Measurements from ENCODE around the gene LBP. TPM values are rescaled to one million over a fixed set of nuclear protein-coding genes. Genes with fewer than 3 reads are reported as not detected.

LBP gene
- total and polyA plus RNA-seq, 2 donors (not counting 3 experiments of a cell fraction or from before 2014, with no cell fraction given) = 0.03 TPM; not detected in 1

GRCh38 chr20:38298768-38299288, 47.5 kb upstream of the LBP start:
- FAIRE-seq (peak; percentile 4), DNase-seq (ENCODE audit: low read depth, low spot score) (peak; percentile 31)
- no TSS peak for BruUV-seq (replicated peaks)
- no peaks in the 10 kb centered on the region for H3K4me1 ChIP-seq (ENCODE audit: control insufficient read depth, extremely low read depth, insufficient read depth, low read length)
- H3K36me3 ChIP-seq (ENCODE audit: control insufficient read depth in 2 of 2, extremely low read depth in 1 of 2, insufficient read depth in 2 of 2, low read length in 2 of 2) = no peaks in the 10 kb centered on the region
- ChIA-PET CTCF (interaction anchor here (1.0 to 2.0 kb wide), 5 partner anchors 10 to 110 kb away, joined by 3 to 9 read pairs (median 7); no protein-coding TSS in a partner anchor), POLR2A (no interaction called here)
- TF ChIP-seq CTCF (IDR thresholded peaks at IDR 0.05; ENCODE audit: extremely low read depth in 1 of 2, insufficient read depth in 1 of 2, low read depth in 1 of 2, low read length in 2 of 2) (no peak), JUN (IDR thresholded peaks at IDR 0.05; ENCODE audit: borderline replicate concordance, insufficient read depth, insufficient read length, low read depth) (no peak), FOS (IDR thresholded peaks at IDR 0.05; ENCODE audit: borderline replicate concordance, insufficient read depth, low read length) (no peak), POLR2AphosphoS5 (IDR thresholded peaks at IDR 0.05; ENCODE audit: insufficient read depth, low read depth, low read length) (no peak), POLR2A (IDR thresholded peaks at IDR 0.05; ENCODE audit: low read depth, low read length) (no peak), GATA2 (IDR thresholded peaks at IDR 0.05; ENCODE audit: insufficient read depth, insufficient read length, low read depth, low read length) (no peak), MAX (IDR thresholded peaks at IDR 0.05; ENCODE audit: insufficient read depth, insufficient read length) (no peak)
- H3K4me3 ChIP-seq (replicated peaks in 1 of 3; ENCODE audit: insufficient read depth in 1 of 3, low read depth in 1 of 3, low read length in 3 of 3) = no peak overlapping the region
- intact Hi-C loops (cut with micrococcal nuclease) = no loop called here
- H3K9ac ChIP-seq (replicated peaks; ENCODE audit: extremely low read depth, insufficient read depth, low read length) = no peak overlapping the region
- peak overlapping the region; percentile 93 for H2AFZ ChIP-seq (ENCODE audit: low read depth, low read length)
- dilution Hi-C loops (cut with MboI; ENCODE audit: extremely low pct_ligation_motif_present, low sequenced_read_pairs) = no loop called here
- no peak overlapping the region for H3K27ac ChIP-seq (ENCODE audit: insufficient read depth, low read depth, low read length)
- peaks cover 2% of the 10 kb centered on the region in 2 experiments for H3K27me3 ChIP-seq (ENCODE audit: control insufficient read depth in 2 of 2, insufficient read depth in 2 of 2, low read length in 2 of 2)
- H3K79me2 ChIP-seq (ENCODE audit: control insufficient read depth, insufficient read depth, low read length) = no peaks in the 10 kb centered on the region
- H3K4me2 ChIP-seq (ENCODE audit: insufficient read depth, low read length) = no peak overlapping the region
- H3K9me3 ChIP-seq (replicated peaks; ENCODE audit: control insufficient read depth, insufficient read depth, low read length) = no peaks in the 10 kb centered on the region
- H3K9me1 ChIP-seq (replicated peaks; ENCODE audit: control insufficient read depth, extremely low read depth, insufficient read depth, low read length) = no peaks in the 10 kb centered on the region
- no peaks in the 10 kb centered on the region for H4K20me1 ChIP-seq (replicated peaks; ENCODE audit: control insufficient read depth, extremely low read depth, insufficient read depth, low read length)

Measured in endothelial cell of umbilical vein (primary cell).